ENCODE results near the gene ETF1. TPM values are rescaled to one million over a fixed set of nuclear protein-coding genes. Genes with fewer than 3 reads are reported as not detected.

The ETF1 gene
- total RNA-seq, 4 donors from 2014 or later, result 64.2 to 92.2 (median 81.3) TPM

DNA sequence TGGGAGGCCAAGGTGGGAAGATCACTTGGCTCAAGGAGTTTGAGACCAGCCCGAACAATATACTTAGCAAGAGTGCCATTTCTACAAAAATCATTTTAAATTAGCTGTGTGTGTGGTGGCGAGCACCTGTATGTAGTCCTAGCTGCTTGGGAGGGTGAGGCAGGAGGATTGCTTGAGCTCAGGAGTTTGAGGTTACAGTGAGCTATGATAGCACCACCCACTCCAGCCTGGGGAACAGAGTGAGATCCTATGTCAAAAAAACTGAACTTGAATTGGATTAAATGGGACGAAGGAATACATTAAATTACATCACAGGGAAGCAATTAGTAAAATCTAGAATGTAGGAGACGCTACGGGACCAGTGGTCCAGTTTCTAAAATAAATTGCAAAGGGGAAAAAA lies 6.4 kb upstream of the ETF1 start:
- WGBS, 2 donors, result 90 to 94% methylated on average over 5 of the region's 5 CpGs
- DNase-seq (ENCODE audit: low spot score in 2 of 2), result no peak
- intact Hi-C loops (cut with DNase I; ENCODE audit: low total_unique reads), result loop anchor here (10.0 kb wide), 1 partner anchor 85 kb away; the partner anchor contains the start of gene EGR1
- no peak for TF ChIP-seq POLR2A (IDR thresholded peaks at IDR 0.05)
- TF ChIP-seq, protein P1, sequence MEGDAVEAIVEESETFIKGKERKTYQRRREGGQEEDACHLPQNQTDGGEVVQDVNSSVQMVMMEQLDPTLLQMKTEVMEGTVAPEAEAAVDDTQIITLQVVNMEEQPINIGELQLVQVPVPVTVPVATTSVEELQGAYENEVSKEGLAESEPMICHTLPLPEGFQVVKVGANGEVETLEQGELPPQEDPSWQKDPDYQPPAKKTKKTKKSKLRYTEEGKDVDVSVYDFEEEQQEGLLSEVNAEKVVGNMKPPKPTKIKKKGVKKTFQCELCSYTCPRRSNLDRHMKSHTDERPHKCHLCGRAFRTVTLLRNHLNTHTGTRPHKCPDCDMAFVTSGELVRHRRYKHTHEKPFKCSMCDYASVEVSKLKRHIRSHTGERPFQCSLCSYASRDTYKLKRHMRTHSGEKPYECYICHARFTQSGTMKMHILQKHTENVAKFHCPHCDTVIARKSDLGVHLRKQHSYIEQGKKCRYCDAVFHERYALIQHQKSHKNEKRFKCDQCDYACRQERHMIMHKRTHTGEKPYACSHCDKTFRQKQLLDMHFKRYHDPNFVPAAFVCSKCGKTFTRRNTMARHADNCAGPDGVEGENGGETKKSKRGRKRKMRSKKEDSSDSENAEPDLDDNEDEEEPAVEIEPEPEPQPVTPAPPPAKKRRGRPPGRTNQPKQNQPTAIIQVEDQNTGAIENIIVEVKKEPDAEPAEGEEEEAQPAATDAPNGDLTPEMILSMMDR (IDR thresholded peaks at IDR 0.05), result no peak
- no peak overlapping the region for H3K4me3 ChIP-seq (ENCODE audit: low read depth, poor library complexity, severe bottlenecking)

- no peak for DNase-seq (ENCODE audit: low spot score in 2 of 2)
- intact Hi-C loops (cut with DNase I; ENCODE audit: low total_unique reads), result loop anchor here (10.0 kb wide), 1 partner anchor 81 kb away; the partner anchor contains the start of gene EGR1
- WGBS, 2 donors, result 65 to 69% methylated on average over 6 of the region's 6 CpGs
- TF ChIP-seq, protein P1 (IDR thresholded peaks at IDR 0.05), result no peak
- TF ChIP-seq POLR2A (IDR thresholded peaks at IDR 0.05), result no peak
- no peak overlapping the region for H3K4me3 ChIP-seq (ENCODE audit: low read depth, poor library complexity, severe bottlenecking)
Observed at GRCh38 chr5:138545919-138546562, 3.0 kb upstream of the ETF1 start.

DNA sequence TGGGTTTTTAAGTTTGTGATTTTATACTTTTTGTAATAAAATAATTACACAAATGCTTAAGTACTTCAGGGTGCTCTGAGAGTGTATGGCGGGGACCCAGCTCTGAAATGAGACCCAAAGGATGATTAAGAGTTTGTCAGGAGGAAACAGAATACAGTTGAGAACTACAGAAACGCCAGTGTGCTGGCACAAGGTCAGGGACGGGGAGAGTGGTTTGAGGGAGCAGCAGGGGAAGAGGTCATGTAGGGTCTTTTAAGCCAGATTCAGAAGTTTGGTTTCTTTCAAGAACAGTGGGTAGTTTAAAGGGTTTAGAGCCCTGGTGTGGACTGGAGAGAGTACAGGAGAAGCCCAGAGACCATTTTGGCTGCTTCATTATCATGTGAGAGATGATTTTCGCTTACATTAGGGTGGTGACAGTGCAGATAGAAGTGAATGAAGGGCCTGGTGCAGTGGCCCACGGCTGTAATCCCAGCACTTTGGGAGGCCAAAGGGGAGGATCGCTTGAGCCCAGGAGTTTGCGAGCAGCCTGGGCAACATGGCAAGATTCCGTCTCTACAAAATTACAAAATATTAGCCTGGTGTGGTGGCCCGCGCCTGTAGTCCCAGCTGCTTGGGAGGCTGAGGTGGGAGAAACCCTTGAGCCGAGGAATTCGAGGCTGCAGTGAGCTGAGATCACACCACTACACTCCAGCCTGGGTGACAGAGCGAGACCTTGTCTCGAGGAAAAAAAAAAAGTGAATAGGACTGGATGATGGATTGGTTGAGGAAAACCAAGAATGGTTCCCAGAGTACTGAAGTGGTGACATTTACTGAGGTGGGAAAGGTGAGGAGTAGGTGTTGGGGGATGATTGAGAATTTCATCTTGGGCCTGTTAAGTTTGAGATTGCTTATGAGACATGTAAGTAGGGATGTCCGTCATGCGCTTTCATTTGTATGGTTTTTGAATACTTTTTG lies 1.4 kb upstream of the ETF1 start:
- H3K4me3 ChIP-seq (ENCODE audit: low read depth, poor library complexity, severe bottlenecking), result peak overlapping the region; percentile 85
- TF ChIP-seq, protein P1 (IDR thresholded peaks at IDR 0.05), result no peak
- TF ChIP-seq POLR2A (IDR thresholded peaks at IDR 0.05), result no peak
- no peak for DNase-seq (ENCODE audit: low spot score in 2 of 2)
- intact Hi-C loops (cut with DNase I; ENCODE audit: low total_unique reads), result loop anchor here (10.0 kb wide), 1 partner anchor 80 kb away; the partner anchor contains the start of gene EGR1
- WGBS, 2 donors, result 55 to 60% methylated on average over 16 of the region's 16 CpGs

GRCh38 chr5:138543730-138544104 lies 681 bp upstream of the ETF1 start:
- H3K4me3 ChIP-seq (ENCODE audit: low read depth, poor library complexity, severe bottlenecking), result peak overlapping the region; percentile 85
- WGBS, 2 donors, result 0 to 1% methylated on average over 8 to 12 of the region's 12 CpGs
- TF ChIP-seq, protein P1 (IDR thresholded peaks at IDR 0.05), result no peak
- TF ChIP-seq POLR2A (IDR thresholded peaks at IDR 0.05), result no peak
- DNase-seq (ENCODE audit: low spot score in 2 of 2), result peak; percentile 59 to 94
- intact Hi-C loops (cut with DNase I; ENCODE audit: low total_unique reads), result loop anchor here (10.0 kb wide), 1 partner anchor 79 kb away; the partner anchor contains the start of gene EGR1

GRCh38 chr5:138542180-138542955 lies 668 bp downstream of the ETF1 start:
- intact Hi-C loops (cut with DNase I; ENCODE audit: low total_unique reads), result loop anchor here (10.0 kb wide), 1 partner anchor 78 kb away; the partner anchor contains the start of gene EGR1
- 0% methylated on average over 40 to 41 of the region's 47 CpGs for WGBS, 2 donors
- peak overlapping the region; percentile 97 for H3K4me3 ChIP-seq (ENCODE audit: low read depth, poor library complexity, severe bottlenecking)
- DNase-seq (ENCODE audit: low spot score in 2 of 2), result no peak
- TF ChIP-seq POLR2A (IDR thresholded peaks at IDR 0.05), result no peak
- TF ChIP-seq, protein P1 (IDR thresholded peaks at IDR 0.05), result no peak
